HG03103 (cell line): ENCODE results near the gene WSCD2.

Experiments
- ATAC-seq: cut with Tn5 transposase; IDR thresholded peaks from one replicate; pipeline ENCODE4 v1.9.1; 2021; ENCODE audit warnings: low read depth; ENCODE audit not compliant: unreplicated experiment

WSCD2 gene

DNA sequence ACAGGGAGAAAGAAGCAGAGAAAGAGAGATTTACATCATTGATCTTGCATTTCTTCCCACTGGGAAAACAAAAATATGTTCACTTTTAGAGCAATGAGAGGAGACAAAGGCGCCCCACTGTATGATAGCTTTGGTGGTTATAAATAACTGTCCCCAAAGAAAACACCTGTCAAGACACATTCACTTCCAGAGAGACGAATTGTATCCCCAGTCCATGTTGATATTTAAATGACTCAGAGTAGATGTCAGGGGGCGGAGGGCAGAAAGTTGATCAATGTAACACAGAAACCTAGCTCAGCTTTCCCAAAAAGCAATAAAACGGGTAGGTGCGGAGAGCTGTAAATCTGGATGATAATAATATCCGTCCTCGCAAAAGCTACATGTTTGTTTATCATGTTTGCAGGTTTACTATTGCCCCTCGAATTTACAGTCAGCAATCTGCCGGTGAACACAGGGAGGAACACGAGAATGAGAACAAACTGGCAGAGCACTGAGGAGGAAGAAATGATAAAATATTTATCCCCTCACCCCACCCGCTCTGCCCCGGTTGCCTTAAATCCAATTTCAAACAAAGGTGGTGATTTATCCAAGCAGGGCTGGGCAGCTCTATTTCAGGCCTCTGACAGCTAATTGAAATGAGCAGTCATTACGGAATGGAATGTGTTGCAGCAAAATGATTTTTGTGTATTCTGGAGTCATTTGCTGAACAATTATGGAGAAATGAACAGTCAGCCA, 125.6 kb downstream of the WSCD2 start:
- ATAC-seq, result no peak

- no peak for ATAC-seq
Measured at GRCh38 chr12:108255252-108255602, 126.1 kb downstream of the WSCD2 start.

- no peak for ATAC-seq
Measured at GRCh38 chr12:108257004-108257403, 127.9 kb downstream of the WSCD2 start.

GRCh38 chr12:108257610-108258106, 128.6 kb downstream of the WSCD2 start:
- no peak for ATAC-seq

GRCh38 chr12:108260039-108260438, 131.0 kb downstream of the WSCD2 start:
- no peak for ATAC-seq

GRCh38 chr12:108260969-108261368, 131.9 kb downstream of the WSCD2 start:
- ATAC-seq, result no peak

DNA sequence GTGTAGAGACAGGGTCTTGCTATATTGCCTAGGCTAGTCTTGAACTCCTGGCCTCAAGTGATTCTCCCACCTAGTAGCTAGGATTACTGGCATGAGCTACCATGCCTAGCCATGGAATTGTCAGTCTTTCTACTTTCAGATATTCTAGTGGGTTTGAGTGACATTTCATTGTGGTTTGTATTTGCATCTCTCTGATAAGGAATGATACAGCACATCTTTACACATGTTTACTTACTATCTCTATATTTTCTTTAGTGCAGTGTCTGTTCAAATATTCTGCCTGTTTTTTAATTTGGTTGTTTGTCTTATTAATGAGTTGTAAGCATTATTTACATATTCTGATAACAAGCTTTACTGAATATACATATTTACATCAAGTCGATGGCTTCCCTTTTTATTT, 136.4 kb downstream of the WSCD2 start:
- no peak for ATAC-seq

DNA sequence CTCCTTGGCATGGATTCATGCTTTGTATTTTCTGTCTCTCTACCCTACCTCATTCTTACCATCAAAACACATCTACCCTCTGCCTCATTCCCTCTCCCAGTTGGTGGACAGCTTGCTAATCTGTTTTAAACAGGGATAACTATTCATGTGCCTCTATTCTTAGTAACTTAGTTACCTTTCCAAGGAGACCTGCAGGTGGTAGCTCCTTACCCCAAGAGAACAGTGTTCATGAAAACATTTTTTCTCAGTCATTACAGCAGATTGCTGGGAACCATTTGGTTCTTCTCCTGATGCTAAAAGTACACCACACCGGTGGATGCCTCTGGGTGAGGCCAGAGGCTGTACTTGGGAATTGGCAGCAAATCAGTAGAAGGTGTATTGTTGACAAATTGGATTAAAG, 137.0 kb downstream of the WSCD2 start:
- no peak for ATAC-seq

- ATAC-seq, result no peak
Measured at GRCh38 chr12:108267450-108267849, 138.4 kb downstream of the WSCD2 start.

- ATAC-seq, result no peak
Measured at GRCh38 chr12:108268397-108268796, 139.3 kb downstream of the WSCD2 start.

DNA sequence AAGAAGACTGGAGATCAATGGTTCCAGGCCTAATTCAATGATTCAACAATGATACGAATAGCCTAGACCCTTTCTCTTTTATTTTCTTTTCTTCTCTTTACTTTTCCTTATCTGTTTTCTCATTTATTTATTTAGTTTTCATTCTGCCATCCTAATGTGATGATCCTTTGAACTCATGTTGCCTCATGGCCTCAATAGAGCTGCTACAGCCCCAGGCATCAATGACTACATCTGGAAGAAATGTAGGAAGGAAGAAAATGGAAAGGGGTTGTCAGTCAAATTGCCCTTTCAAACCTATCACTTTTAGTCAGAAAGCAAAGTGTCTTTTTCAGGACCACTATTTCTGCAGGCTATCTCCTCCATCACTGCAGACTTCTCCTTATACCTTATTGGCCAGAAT, 140.1 kb downstream of the WSCD2 start:
- no peak for ATAC-seq

- no peak for ATAC-seq
Measured at GRCh38 chr12:108270035-108270848, 141.2 kb downstream of the WSCD2 start.

- ATAC-seq, result no peak
Measured at GRCh38 chr12:108270849-108271143, 141.7 kb downstream of the WSCD2 start.

- ATAC-seq, result no peak
Measured at GRCh38 chr12:108271951-108272872, 143.1 kb downstream of the WSCD2 start.

DNA sequence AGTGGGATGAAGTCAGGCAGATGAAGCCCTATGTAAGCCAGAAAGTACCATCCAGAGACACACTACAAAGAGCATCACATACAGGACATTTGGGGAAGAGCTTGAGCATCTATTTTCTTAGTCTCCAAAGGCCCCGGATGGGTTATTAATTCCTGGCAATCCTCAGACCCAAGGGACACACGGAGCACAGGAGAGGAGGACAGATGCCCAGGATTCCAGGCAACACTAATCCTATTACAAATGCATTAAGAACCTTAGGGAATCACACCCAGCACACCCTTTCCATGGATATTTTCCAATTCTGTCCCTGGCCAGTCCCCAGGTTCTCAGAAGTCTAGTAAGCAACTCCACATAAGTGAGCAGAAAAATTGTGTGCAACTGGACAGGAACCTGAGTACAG, 144.1 kb downstream of the WSCD2 start:
- no peak for ATAC-seq

DNA sequence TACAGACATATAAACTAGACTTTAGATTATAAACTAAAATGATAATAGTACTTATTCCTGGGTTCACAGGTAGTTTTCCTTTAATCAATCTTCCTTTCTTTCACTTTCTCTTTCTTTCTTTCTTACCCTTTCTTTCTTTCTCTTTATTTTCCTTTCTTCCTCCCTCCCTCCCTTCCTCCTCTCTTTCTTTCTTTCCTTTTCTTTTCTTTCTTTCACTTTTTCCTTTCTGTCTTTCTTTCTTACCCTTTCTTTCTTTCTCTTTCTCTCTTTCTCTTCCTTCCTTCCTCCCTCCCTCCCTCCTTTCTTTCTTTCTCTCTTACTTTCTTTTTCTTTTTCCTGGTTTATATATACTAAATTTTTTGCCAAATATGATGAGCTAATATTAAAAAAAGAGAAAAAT, 148.5 kb downstream of the WSCD2 start:
- no peak for ATAC-seq

DNA sequence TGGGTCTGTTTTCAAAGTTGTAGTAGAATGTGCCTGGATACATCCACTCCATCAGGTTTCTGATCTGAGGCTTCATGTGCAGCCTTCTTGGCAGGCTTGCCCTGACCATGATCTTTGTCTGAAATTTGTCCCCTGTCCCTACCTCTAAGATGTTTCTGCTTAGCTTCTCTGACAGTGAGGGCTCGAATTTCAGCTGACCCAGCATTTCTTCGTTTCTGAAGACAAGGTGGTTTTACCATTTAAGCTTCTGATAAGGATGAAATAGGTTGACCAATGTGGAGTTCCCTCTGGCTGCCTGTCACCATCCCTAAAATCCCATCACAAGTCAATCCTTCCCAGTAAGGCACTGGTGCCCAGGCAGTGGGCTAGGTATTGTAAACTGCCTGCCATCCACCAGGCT, 153.1 kb downstream of the WSCD2 start:
- ATAC-seq, result no peak

DNA sequence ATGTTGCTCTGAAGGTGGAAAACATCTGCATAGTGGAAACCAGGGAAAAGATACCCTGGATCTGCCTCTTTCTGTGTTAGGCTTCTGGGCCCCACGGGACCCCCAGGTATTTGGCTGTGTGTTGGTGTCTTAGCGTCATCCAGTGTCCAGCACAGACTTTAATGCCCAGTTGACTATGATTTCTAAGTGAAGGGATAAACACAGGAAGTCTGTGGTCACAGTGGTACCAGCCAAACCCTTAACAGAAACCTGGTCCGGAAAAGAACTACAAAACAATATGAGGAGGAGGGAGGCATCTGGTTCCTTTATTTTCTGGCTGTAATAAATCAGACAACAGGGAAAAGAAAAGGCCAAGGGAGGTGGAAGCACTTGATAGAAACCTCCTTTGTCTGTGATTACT, 153.6 kb downstream of the WSCD2 start:
- no peak for ATAC-seq

GRCh38 chr12:108284163-108284562, 155.1 kb downstream of the WSCD2 start:
- no peak for ATAC-seq

DNA sequence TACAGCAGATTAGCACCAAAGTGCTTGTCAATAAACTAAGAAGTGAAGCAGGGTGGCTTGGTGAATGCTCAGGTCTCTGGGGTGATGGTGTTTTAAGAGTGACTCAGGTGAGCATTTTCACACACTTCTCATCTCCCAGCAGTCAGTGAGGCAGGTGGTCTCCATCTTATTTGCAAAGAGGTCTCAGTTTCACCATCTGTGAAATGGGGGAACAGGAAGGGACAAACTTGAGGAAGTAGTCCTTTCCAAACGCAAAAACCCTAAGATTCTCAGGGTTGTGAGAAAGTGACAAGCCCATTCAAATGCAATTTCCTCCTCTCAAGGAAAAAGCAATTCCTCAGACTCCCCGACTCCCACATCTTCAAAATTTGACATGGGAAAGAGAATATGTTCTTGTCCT, 155.9 kb downstream of the WSCD2 start:
- ATAC-seq, result no peak

DNA sequence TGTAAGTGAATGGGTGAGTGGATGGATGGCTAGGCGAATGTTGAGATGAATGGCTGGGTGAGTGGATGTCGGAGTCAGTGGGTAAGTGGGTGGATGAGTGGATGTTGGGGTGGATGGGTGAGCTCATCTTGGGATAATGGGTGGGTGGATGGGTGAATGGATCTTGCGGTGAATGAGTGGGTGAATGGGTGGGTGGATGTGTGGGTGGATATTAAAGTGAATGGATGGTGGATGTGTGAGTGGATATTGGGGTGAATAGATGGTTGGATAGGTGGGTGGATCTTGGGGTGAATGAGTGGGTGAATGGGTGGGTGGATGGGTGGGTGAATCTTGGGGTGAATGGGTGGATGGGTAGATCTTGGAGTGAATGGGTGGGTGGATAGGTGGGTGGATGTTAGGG, 158.1 kb downstream of the WSCD2 start:
- no peak for ATAC-seq
